ENCODE results near the gene CLPTM1.
A peak's percentile ranks its signal among the peaks of the same experiment; 100 is the strongest.

Gene CLPTM1

GRCh38 chr19:44954278-44954648 lies 917 bp upstream of the CLPTM1 start:
- H3K36me3 ChIP-seq (ENCODE audit: low read length), result no peaks in the 10 kb centered on the region
- no peak for TF ChIP-seq CTCF (IDR thresholded peaks at IDR 0.05; ENCODE audit: insufficient read depth, low read length, poor library complexity, severe bottlenecking)
- no peak for TF ChIP-seq EZH2phosphoT487 (conservative IDR thresholded peaks at IDR 0.05; ENCODE audit: low read length)
- H3K27ac ChIP-seq (ENCODE audit: low read depth, low read length), result peak overlapping the region; percentile 85
- peak overlapping the region; percentile 85 for H3K9ac ChIP-seq (ENCODE audit: low read length)
- H3F3A ChIP-seq (ENCODE audit: insufficient read depth), result peaks cover 10% of the 10 kb centered on the region
- H3K27me3 ChIP-seq (ENCODE audit: low read length), result no peaks in the 10 kb centered on the region
- H3K9me3 ChIP-seq (ENCODE audit: insufficient read depth, low read length), result no peaks in the 10 kb centered on the region
- H3K79me2 ChIP-seq (ENCODE audit: insufficient read depth, low read length), result peaks cover 49% of the 10 kb centered on the region
- H4K20me1 ChIP-seq (ENCODE audit: low read depth, low read length), result no peaks in the 10 kb centered on the region
- peak overlapping the region; percentile 77 for H3K4me2 ChIP-seq (ENCODE audit: low read depth, low read length, poor library complexity, severe bottlenecking)
- peak overlapping the region; percentile 86 for H2AFZ ChIP-seq (ENCODE audit: low read depth, low read length, severe bottlenecking)
- peak overlapping the region; percentile 99 for H3K4me3 ChIP-seq (ENCODE audit: insufficient read depth, low read length, poor library complexity, severe bottlenecking)
- no peaks in the 10 kb centered on the region for H3K9me2 ChIP-seq (replicated peaks; ENCODE audit: insufficient read depth, low read length)

GRCh38 chr19:44955505-44956439 lies 592 bp downstream of the CLPTM1 start:
- no peak overlapping the region for H2AFZ ChIP-seq (ENCODE audit: low read depth, low read length, severe bottlenecking)
- peak overlapping the region; percentile 74 for H3K4me2 ChIP-seq (ENCODE audit: low read depth, low read length, poor library complexity, severe bottlenecking)
- H3K9me3 ChIP-seq (ENCODE audit: insufficient read depth, low read length), result no peaks in the 10 kb centered on the region
- peak overlapping the region; percentile 29 for H3K27ac ChIP-seq (ENCODE audit: low read depth, low read length)
- H3K36me3 ChIP-seq (ENCODE audit: low read length), result no peaks in the 10 kb centered on the region
- TF ChIP-seq CTCF (IDR thresholded peaks at IDR 0.05; ENCODE audit: insufficient read depth, low read length, poor library complexity, severe bottlenecking), result no peak
- no peak for TF ChIP-seq EZH2phosphoT487 (conservative IDR thresholded peaks at IDR 0.05; ENCODE audit: low read length)
- no peaks in the 10 kb centered on the region for H3K27me3 ChIP-seq (ENCODE audit: low read length)
- peak overlapping the region; percentile 99 for H3K4me3 ChIP-seq (ENCODE audit: insufficient read depth, low read length, poor library complexity, severe bottlenecking)
- H4K20me1 ChIP-seq (ENCODE audit: low read depth, low read length), result no peaks in the 10 kb centered on the region
- peak overlapping the region; percentile 85 for H3K9ac ChIP-seq (ENCODE audit: low read length)
- no peaks in the 10 kb centered on the region for H3K9me2 ChIP-seq (replicated peaks; ENCODE audit: insufficient read depth, low read length)
- peaks cover 64% of the 10 kb centered on the region for H3K79me2 ChIP-seq (ENCODE audit: insufficient read depth, low read length)
- H3F3A ChIP-seq (ENCODE audit: insufficient read depth), result peaks cover 17% of the 10 kb centered on the region

GRCh38 chr19:44957526-44957925 lies 2.3 kb downstream of the CLPTM1 start:
- peak overlapping the region; percentile 57 for H3K27ac ChIP-seq (ENCODE audit: low read depth, low read length)
- H3K79me2 ChIP-seq (ENCODE audit: insufficient read depth, low read length), result peaks cover 80% of the 10 kb centered on the region
- peaks cover 13% of the 10 kb centered on the region for H3F3A ChIP-seq (ENCODE audit: insufficient read depth)
- peak overlapping the region; percentile 74 for H3K4me2 ChIP-seq (ENCODE audit: low read depth, low read length, poor library complexity, severe bottlenecking)
- H4K20me1 ChIP-seq (ENCODE audit: low read depth, low read length), result no peaks in the 10 kb centered on the region
- peaks cover 7% of the 10 kb centered on the region for H3K36me3 ChIP-seq (ENCODE audit: low read length)
- no peaks in the 10 kb centered on the region for H3K27me3 ChIP-seq (ENCODE audit: low read length)
- H3K4me3 ChIP-seq (ENCODE audit: insufficient read depth, low read length, poor library complexity, severe bottlenecking), result no peak overlapping the region
- H3K9me2 ChIP-seq (replicated peaks; ENCODE audit: insufficient read depth, low read length), result no peaks in the 10 kb centered on the region
- H2AFZ ChIP-seq (ENCODE audit: low read depth, low read length, severe bottlenecking), result no peak overlapping the region
- TF ChIP-seq EZH2phosphoT487 (conservative IDR thresholded peaks at IDR 0.05; ENCODE audit: low read length) (no peak), CTCF (IDR thresholded peaks at IDR 0.05; ENCODE audit: insufficient read depth, low read length, poor library complexity, severe bottlenecking) (no peak)
- H3K9ac ChIP-seq (ENCODE audit: low read length), result peak overlapping the region; percentile 85
- no peaks in the 10 kb centered on the region for H3K9me3 ChIP-seq (ENCODE audit: insufficient read depth, low read length)

Data from SU-DHL-6 (cell line).